ENCODE results near the gene HDAC10. TPM values are rescaled to one million over a fixed set of nuclear protein-coding genes. Genes with fewer than 3 reads are reported as not detected.

The HDAC10 gene
- total RNA-seq, 1 donor from 2014 or later: 47.9 TPM

DNA sequence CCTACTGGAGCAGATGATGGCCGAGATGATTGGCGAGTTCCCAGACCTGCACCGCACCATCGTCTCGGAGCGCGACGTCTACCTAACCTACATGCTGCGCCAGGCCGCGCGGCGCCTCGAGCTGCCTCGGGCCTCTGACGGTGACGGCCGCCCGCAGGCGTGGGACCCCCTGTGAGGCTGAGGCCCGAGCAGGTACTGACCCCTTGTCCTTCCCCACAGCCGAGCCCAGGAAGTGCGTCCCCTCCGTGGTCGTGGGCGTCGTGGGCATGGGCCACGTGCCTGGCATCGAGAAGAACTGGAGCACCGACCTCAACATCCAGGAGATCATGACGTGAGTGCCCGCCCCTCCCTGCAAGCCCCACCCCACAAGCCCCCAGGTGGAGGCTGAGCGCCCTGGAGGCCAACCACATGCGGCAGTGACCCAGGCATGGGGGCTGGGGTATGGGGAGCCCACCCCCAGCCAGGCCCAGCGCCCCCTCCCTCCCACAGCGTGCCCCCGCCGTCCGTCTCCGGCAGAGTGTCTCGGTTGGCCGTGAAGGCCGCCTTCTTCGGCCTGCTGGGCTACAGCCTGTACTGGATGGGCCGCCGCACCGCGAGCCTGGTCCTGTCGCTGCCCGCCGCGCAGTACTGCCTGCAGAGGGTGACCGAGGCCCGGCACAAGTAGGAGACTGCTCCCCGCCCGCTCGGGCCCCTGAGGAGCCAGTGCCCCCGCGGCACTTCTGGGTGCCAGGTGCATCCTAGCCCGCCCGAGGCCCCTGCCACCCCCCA is 53.0 kb downstream of the HDAC10 start:
- DNase-seq (no peak), ATAC-seq (no peak)
- intact Hi-C loops (cut with DNase I): no loop called here
- peaks cover 57% of the 10 kb centered on the region for H3K36me3 ChIP-seq
- H3K4me1 ChIP-seq: peaks cover 23% of the 10 kb centered on the region
- no peaks in the 10 kb centered on the region for H3K27me3 ChIP-seq (ENCODE audit: low read depth)
- no peak overlapping the region for H3K27ac ChIP-seq
- TF ChIP-seq, protein P1, sequence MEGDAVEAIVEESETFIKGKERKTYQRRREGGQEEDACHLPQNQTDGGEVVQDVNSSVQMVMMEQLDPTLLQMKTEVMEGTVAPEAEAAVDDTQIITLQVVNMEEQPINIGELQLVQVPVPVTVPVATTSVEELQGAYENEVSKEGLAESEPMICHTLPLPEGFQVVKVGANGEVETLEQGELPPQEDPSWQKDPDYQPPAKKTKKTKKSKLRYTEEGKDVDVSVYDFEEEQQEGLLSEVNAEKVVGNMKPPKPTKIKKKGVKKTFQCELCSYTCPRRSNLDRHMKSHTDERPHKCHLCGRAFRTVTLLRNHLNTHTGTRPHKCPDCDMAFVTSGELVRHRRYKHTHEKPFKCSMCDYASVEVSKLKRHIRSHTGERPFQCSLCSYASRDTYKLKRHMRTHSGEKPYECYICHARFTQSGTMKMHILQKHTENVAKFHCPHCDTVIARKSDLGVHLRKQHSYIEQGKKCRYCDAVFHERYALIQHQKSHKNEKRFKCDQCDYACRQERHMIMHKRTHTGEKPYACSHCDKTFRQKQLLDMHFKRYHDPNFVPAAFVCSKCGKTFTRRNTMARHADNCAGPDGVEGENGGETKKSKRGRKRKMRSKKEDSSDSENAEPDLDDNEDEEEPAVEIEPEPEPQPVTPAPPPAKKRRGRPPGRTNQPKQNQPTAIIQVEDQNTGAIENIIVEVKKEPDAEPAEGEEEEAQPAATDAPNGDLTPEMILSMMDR (IDR thresholded peaks at IDR 0.05): no peak
- no peak overlapping the region for H3K4me3 ChIP-seq
- no peaks in the 10 kb centered on the region for H3K9me3 ChIP-seq

DNA sequence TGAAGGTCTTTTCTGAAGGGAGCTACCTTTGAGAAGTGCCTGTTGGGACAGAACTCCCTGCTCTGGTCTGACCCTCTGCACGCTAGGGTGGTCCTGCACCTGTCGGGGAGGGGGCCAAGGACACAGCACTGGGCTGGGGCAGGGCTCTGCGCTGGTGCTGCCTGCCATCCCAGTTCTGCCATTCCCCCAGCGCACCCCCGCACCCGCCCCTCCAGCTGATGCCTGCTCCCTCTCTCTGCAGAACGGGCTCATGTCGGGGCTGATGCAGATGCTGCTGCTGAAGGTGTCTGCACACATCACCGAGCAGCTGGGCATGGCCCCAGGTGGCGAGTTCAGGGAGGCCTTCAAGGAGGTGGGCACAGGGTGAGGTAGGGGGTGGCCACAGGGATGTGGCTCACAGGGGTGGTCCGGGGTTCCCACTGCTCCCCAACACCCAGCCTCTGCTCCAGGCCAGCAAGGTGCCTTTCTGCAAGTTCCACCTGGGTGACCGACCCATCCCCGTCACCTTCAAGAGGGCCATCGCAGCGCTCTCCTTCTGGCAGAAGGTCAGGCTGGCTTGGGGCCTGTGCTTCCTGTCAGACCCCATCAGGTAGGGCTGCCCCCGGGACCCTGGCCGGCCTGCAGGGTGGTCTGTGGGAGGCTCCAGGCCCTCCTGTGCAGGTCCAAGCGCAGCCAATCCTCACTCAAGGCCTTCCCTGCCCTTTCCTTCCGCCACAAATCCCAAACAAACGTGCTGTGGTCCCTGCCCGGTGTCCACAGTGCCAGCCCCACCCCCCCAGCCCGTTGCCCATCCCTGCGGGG is 53.9 kb downstream of the HDAC10 start:
- intact Hi-C loops (cut with DNase I): no loop called here
- Histone ChIP-seq H3K27ac (no peak overlapping the region), H3K36me3 (peaks cover 57% of the 10 kb centered on the region), H3K27me3 (ENCODE audit: low read depth) (no peaks in the 10 kb centered on the region), H3K4me3 (no peak overlapping the region), H3K4me1 (peaks cover 27% of the 10 kb centered on the region), H3K9me3 (no peaks in the 10 kb centered on the region)
- DNase-seq: no peak
- TF ChIP-seq, protein P1 (IDR thresholded peaks at IDR 0.05): no peak
- ATAC-seq: no peak

DNA sequence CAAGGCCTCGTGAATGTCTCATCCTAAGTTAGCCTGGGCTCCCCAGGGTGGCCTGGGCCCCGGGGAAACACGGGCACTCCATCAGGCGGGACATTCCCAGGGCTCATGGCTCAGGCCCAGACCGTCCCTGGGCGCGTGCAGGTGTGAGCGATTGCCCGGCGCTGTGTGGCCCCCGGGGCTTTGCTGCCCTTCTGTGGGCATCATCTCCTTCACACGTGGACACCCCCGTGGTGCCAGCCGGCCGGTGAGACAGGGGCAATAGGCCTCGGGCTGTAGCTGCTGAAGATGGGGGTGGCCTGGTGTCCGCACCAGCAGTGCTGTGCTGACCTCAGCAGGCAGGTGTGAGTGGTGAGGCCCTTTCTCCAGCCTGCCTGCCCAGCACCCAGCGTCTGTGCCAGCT is 54.8 kb downstream of the HDAC10 start:
- DNase-seq: no peak
- ATAC-seq: no peak
- TF ChIP-seq, protein P1 (IDR thresholded peaks at IDR 0.05): no peak
- no peaks in the 10 kb centered on the region for H3K9me3 ChIP-seq
- intact Hi-C loops (cut with DNase I): no loop called here
- H3K27me3 ChIP-seq (ENCODE audit: low read depth): no peaks in the 10 kb centered on the region
- H3K4me1 ChIP-seq: peaks cover 28% of the 10 kb centered on the region
- no peak overlapping the region for H3K27ac ChIP-seq
- no peak overlapping the region for H3K4me3 ChIP-seq
- H3K36me3 ChIP-seq: peaks cover 57% of the 10 kb centered on the region

Other genes with a start within 250 kb of the HDAC10 start
- gene IL17REL, start 238.5 kb downstream of the HDAC10 start, total RNA-seq: 0.09 TPM
- not detected for gene TTLL8, start 193.0 kb downstream of the HDAC10 start, total RNA-seq
- 3.2 TPM for gene MLC1, start 165.8 kb downstream of the HDAC10 start, total RNA-seq
- 0.56 TPM for gene MOV10L1, start 161.3 kb downstream of the HDAC10 start, total RNA-seq
- gene PANX2, start 80.5 kb downstream of the HDAC10 start, total RNA-seq: 2.5 TPM
- 43.7 TPM for gene TRABD, start 65.4 kb downstream of the HDAC10 start, total RNA-seq
- 18.7 TPM for gene SELENOO, start 50.3 kb downstream of the HDAC10 start, total RNA-seq
- gene TUBGCP6, start 6.2 kb downstream of the HDAC10 start, total RNA-seq: 48.5 TPM
- gene MAPK12, start 10.4 kb upstream of the HDAC10 start, total RNA-seq: 11.9 TPM
- 13.1 TPM for gene MAPK11, start 19.1 kb upstream of the HDAC10 start, total RNA-seq
- 256 TPM for gene PLXNB2, start 56.4 kb upstream of the HDAC10 start, total RNA-seq
- gene DENND6B, start 75.7 kb upstream of the HDAC10 start, total RNA-seq: 14.4 TPM
- 52.5 TPM for gene PPP6R2, start 92.1 kb upstream of the HDAC10 start, total RNA-seq
- 59.0 TPM for gene SBF1, start 223.8 kb upstream of the HDAC10 start, total RNA-seq
- 1.5 TPM for gene ADM2, start 230.3 kb upstream of the HDAC10 start, total RNA-seq
- gene MIOX, start 235.6 kb upstream of the HDAC10 start, total RNA-seq: not detected

All from lower lobe of right lung (tissue), 2 donors.